HEK293 (cell line): ENCODE measurements around the gene SRPK3.

Experiments used
- ATF2 ChIP-seq: fragments of 450-650 bp; formaldehyde crosslinking; IDR thresholded peaks from 2 replicates; pipeline ENCODE4 v1.5.1; 2016; ENCODE audit warnings: missing biosample characterization, missing genetic modification characterization, low read depth
- EGR2 ChIP-seq: fragments of 450-650 bp; formaldehyde crosslinking; IDR thresholded peaks from 2 replicates; pipeline ENCODE4 v1.5.1; 2016; ENCODE audit warnings: low read depth, missing biosample characterization, missing genetic modification characterization
- FEZF1 ChIP-seq: fragments of 450-650 bp; formaldehyde crosslinking; IDR thresholded peaks from 2 replicates; pipeline ENCODE4 v1.5.1; 2016; ENCODE audit warnings: missing biosample characterization, missing genetic modification characterization
- KLF16 ChIP-seq: fragments of 450-650 bp; formaldehyde crosslinking; IDR thresholded peaks from 2 replicates; pipeline ENCODE4 v1.5.1; 2017; ENCODE audit warnings: missing biosample characterization, missing genetic modification characterization
- SP7 ChIP-seq: fragments of 450-650 bp; formaldehyde crosslinking; IDR thresholded peaks from 2 replicates; pipeline ENCODE4 v1.5.1; 2016; ENCODE audit warnings: missing biosample characterization, missing genetic modification characterization
- ZBTB21 ChIP-seq: fragments of 450-650 bp; formaldehyde crosslinking; IDR thresholded peaks from 2 replicates; pipeline ENCODE4 v1.5.1; 2017; ENCODE audit warnings: missing biosample characterization, missing genetic modification characterization
- ZBTB7A ChIP-seq: fragments of 450-650 bp; formaldehyde crosslinking; IDR thresholded peaks from 2 replicates; pipeline ENCODE4 v1.5.1; 2016; ENCODE audit warnings: low read depth, missing biosample characterization, missing genetic modification characterization
- ZFP69B ChIP-seq: fragments of 450-650 bp; formaldehyde crosslinking; IDR thresholded peaks from 2 replicates; pipeline ENCODE4 v1.5.1; 2016; ENCODE audit warnings: missing biosample characterization, missing genetic modification characterization
- ZNF280C ChIP-seq: fragments of 450-650 bp; formaldehyde crosslinking; IDR thresholded peaks from 2 replicates; pipeline ENCODE4 v1.5.1; 2016; ENCODE audit warnings: missing biosample characterization, missing genetic modification characterization
- ZNF311 ChIP-seq: fragments of 450-650 bp; formaldehyde crosslinking; IDR thresholded peaks from 2 replicates; pipeline ENCODE4 v1.5.1; 2017; ENCODE audit warnings: missing biosample characterization, missing genetic modification characterization, borderline replicate concordance
- ZNF37A ChIP-seq: fragments of 450-650 bp; IDR thresholded peaks from 2 replicates; pipeline ENCODE4 v1.5.1; 2018; ENCODE audit warnings: missing biosample characterization, missing genetic modification characterization
- ZNF394 ChIP-seq: fragments of 450-650 bp; formaldehyde crosslinking; IDR thresholded peaks from 2 replicates; pipeline ENCODE4 v1.5.1; 2016; ENCODE audit warnings: missing biosample characterization, missing genetic modification characterization, mild to moderate bottlenecking, moderate library complexity, borderline replicate concordance
- ZNF423 ChIP-seq: fragments of 450-650 bp; formaldehyde crosslinking; IDR thresholded peaks from 2 replicates; pipeline ENCODE4 v1.5.1; 2016; ENCODE audit warnings: missing biosample characterization, missing genetic modification characterization
- ZNF426 ChIP-seq: fragments of 450-650 bp; formaldehyde crosslinking; IDR thresholded peaks from 2 replicates; pipeline ENCODE4 v1.5.1; 2017; ENCODE audit warnings: missing biosample characterization, missing genetic modification characterization, mild to moderate bottlenecking, inconsistent platforms, moderate library complexity
- ZNF544 ChIP-seq: fragments of 450-650 bp; formaldehyde crosslinking; IDR thresholded peaks from 2 replicates; pipeline ENCODE4 v1.5.0; 2017; ENCODE audit warnings: missing biosample characterization, missing genetic modification characterization
- ZNF548 ChIP-seq: fragments of 450-650 bp; formaldehyde crosslinking; IDR thresholded peaks from 2 replicates; pipeline ENCODE4 v1.5.1; 2016; ENCODE audit warnings: missing biosample characterization, missing genetic modification characterization
- ZNF558 ChIP-seq: fragments of 450-650 bp; formaldehyde crosslinking; IDR thresholded peaks from 2 replicates; pipeline ENCODE4 v1.5.1; 2016; ENCODE audit warnings: missing biosample characterization, missing genetic modification characterization
- ZNF560 ChIP-seq: fragments of 450-650 bp; formaldehyde crosslinking; IDR thresholded peaks from 2 replicates; pipeline ENCODE4 v1.5.1; 2017; ENCODE audit warnings: missing biosample characterization, missing genetic modification characterization, borderline replicate concordance
- ZNF596 ChIP-seq: fragments of 450-650 bp; IDR thresholded peaks from 2 replicates; pipeline ENCODE4 v1.5.0; 2018; ENCODE audit warnings: missing biosample characterization, mild to moderate bottlenecking, missing genetic modification characterization, moderate library complexity
- ZNF658 ChIP-seq: fragments of 450-650 bp; formaldehyde crosslinking; IDR thresholded peaks from 2 replicates; pipeline ENCODE4; 2016; ENCODE audit warnings: missing biosample characterization, missing genetic modification characterization
- ZNF701 ChIP-seq: fragments of 450-650 bp; formaldehyde crosslinking; IDR thresholded peaks from 2 replicates; pipeline ENCODE4 v1.5.1; 2016; ENCODE audit warnings: missing biosample characterization, missing genetic modification characterization
- ZNF792 ChIP-seq: fragments of 450-650 bp; formaldehyde crosslinking; IDR thresholded peaks from 2 replicates; pipeline ENCODE4 v1.5.1; 2016; ENCODE audit warnings: missing biosample characterization, missing genetic modification characterization
- TF ChIP-seq, protein P1 (sequence below): fragments of 450-650 bp; formaldehyde crosslinking; IDR thresholded peaks from 2 replicates; pipeline ENCODE4 v1.5.1; 2016; ENCODE audit warnings: missing biosample characterization, missing genetic modification characterization
- TF ChIP-seq, protein P2 (sequence below): fragments of 450-650 bp; formaldehyde crosslinking; IDR thresholded peaks from 2 replicates; pipeline ENCODE4 v1.5.1; 2016; ENCODE audit warnings: missing biosample characterization, missing genetic modification characterization, borderline replicate concordance
- TF ChIP-seq, protein P3 (sequence below): fragments of 450-650 bp; formaldehyde crosslinking; IDR thresholded peaks from 2 replicates; pipeline ENCODE4 v1.5.0; 2017; ENCODE audit warnings: missing biosample characterization, missing genetic modification characterization, borderline replicate concordance

Gene SRPK3

DNA sequence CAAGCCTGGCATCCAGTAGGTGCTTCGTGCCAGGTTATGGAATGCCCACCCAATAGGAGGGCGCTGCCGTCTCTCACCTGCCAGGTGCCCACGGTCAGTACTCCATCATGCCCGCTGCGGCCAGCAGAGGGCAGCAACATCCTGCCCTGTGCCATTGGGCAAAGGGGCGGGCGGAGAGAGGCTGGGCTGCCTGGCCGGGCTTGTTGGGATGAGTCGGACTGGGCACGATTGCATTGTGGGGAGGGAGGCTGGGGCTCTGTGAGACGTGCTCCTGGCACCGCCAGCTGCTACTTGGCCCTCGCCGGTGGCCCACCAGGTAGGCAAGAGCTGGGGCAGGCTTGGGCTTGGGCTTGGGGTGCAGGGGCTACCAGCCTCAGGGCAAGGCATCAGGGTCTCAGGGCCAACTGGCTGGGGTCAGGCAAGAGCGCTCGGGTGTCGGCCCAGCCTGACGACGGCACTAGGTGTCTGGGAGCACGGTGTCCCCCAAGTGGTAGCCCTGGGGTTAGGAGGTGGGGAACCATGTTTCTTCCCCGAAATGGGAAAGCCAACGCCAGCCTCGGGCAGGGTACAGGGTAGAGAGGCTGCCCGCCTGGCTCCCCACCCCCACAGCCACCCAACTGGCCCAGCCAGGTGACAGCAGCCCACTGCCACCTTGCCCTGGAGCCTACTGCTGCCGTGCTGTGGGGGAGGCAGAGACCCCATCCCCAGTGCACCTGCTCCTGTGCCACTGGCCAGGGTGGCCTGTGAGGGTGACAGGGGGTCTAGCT lies 16.7 kb upstream of the SRPK3 start, which contains the start of gene PLXNB3 (continued):
- TF ChIP-seq, protein P1, sequence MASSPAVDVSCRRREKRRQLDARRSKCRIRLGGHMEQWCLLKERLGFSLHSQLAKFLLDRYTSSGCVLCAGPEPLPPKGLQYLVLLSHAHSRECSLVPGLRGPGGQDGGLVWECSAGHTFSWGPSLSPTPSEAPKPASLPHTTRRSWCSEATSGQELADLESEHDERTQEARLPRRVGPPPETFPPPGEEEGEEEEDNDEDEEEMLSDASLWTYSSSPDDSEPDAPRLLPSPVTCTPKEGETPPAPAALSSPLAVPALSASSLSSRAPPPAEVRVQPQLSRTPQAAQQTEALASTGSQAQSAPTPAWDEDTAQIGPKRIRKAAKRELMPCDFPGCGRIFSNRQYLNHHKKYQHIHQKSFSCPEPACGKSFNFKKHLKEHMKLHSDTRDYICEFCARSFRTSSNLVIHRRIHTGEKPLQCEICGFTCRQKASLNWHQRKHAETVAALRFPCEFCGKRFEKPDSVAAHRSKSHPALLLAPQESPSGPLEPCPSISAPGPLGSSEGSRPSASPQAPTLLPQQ (tag by site-specific recombination): peak; percentile 32; the same call in 1 of the 2 replicates
- no peak for TF ChIP-seq ZNF426 (tag by site-specific recombination)
- no peak for TF ChIP-seq ZNF311 (tag by site-specific recombination)
- TF ChIP-seq, protein P2, sequence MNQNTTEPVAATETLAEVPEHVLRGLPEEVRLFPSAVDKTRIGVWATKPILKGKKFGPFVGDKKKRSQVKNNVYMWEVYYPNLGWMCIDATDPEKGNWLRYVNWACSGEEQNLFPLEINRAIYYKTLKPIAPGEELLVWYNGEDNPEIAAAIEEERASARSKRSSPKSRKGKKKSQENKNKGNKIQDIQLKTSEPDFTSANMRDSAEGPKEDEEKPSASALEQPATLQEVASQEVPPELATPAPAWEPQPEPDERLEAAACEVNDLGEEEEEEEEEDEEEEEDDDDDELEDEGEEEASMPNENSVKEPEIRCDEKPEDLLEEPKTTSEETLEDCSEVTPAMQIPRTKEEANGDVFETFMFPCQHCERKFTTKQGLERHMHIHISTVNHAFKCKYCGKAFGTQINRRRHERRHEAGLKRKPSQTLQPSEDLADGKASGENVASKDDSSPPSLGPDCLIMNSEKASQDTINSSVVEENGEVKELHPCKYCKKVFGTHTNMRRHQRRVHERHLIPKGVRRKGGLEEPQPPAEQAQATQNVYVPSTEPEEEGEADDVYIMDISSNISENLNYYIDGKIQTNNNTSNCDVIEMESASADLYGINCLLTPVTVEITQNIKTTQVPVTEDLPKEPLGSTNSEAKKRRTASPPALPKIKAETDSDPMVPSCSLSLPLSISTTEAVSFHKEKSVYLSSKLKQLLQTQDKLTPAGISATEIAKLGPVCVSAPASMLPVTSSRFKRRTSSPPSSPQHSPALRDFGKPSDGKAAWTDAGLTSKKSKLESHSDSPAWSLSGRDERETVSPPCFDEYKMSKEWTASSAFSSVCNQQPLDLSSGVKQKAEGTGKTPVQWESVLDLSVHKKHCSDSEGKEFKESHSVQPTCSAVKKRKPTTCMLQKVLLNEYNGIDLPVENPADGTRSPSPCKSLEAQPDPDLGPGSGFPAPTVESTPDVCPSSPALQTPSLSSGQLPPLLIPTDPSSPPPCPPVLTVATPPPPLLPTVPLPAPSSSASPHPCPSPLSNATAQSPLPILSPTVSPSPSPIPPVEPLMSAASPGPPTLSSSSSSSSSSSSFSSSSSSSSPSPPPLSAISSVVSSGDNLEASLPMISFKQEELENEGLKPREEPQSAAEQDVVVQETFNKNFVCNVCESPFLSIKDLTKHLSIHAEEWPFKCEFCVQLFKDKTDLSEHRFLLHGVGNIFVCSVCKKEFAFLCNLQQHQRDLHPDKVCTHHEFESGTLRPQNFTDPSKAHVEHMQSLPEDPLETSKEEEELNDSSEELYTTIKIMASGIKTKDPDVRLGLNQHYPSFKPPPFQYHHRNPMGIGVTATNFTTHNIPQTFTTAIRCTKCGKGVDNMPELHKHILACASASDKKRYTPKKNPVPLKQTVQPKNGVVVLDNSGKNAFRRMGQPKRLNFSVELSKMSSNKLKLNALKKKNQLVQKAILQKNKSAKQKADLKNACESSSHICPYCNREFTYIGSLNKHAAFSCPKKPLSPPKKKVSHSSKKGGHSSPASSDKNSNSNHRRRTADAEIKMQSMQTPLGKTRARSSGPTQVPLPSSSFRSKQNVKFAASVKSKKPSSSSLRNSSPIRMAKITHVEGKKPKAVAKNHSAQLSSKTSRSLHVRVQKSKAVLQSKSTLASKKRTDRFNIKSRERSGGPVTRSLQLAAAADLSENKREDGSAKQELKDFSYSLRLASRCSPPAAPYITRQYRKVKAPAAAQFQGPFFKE (tag by site-specific recombination): no peak
- TF ChIP-seq ZNF701 (tag by site-specific recombination): no peak
- no peak for TF ChIP-seq ZNF596 (tag by site-specific recombination)
- TF ChIP-seq ZNF792 (tag by site-specific recombination): no peak
- TF ChIP-seq ZNF423 (tag by site-specific recombination): no peak
- no peak for TF ChIP-seq KLF16 (tag by site-specific recombination)
- no peak for TF ChIP-seq ZNF280C (tag by site-specific recombination)
- TF ChIP-seq, protein P3, sequence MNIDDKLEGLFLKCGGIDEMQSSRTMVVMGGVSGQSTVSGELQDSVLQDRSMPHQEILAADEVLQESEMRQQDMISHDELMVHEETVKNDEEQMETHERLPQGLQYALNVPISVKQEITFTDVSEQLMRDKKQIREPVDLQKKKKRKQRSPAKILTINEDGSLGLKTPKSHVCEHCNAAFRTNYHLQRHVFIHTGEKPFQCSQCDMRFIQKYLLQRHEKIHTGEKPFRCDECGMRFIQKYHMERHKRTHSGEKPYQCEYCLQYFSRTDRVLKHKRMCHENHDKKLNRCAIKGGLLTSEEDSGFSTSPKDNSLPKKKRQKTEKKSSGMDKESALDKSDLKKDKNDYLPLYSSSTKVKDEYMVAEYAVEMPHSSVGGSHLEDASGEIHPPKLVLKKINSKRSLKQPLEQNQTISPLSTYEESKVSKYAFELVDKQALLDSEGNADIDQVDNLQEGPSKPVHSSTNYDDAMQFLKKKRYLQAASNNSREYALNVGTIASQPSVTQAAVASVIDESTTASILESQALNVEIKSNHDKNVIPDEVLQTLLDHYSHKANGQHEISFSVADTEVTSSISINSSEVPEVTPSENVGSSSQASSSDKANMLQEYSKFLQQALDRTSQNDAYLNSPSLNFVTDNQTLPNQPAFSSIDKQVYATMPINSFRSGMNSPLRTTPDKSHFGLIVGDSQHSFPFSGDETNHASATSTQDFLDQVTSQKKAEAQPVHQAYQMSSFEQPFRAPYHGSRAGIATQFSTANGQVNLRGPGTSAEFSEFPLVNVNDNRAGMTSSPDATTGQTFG (tag by site-specific recombination): no peak
- no peak for TF ChIP-seq ZNF560 (tag by site-specific recombination)
- no peak for TF ChIP-seq ZNF558 (tag by site-specific recombination)
- TF ChIP-seq FEZF1 (tag by site-specific recombination): no peak
- no peak for TF ChIP-seq ZNF658
- TF ChIP-seq SP7 (tag by site-specific recombination): 0 out of 2 replicates have a peak, but pooled peaks have one; percentile 16
- no peak for TF ChIP-seq EGR2
- no peak for TF ChIP-seq ZBTB7A (tag by site-specific recombination)
- TF ChIP-seq ATF2 (tag by site-specific recombination): no peak
- TF ChIP-seq ZNF548 (tag by site-specific recombination): no peak
- no peak for TF ChIP-seq ZNF544 (tag by site-specific recombination)
- TF ChIP-seq ZNF394 (tag by site-specific recombination): no peak; the same call in 1 of the 2 replicates
- TF ChIP-seq ZBTB21 (tag by site-specific recombination): no peak
- TF ChIP-seq ZFP69B (tag by site-specific recombination): no peak
- TF ChIP-seq ZNF37A: no peak
